ENCODE measurements around the gene NTRK3.

The NTRK3 gene

GRCh38 chr15:88106074-88106473, 150.5 kb downstream of the NTRK3 start:
- DNase-seq (ENCODE audit: low read depth), result no peak
- no peak for TF ChIP-seq CTCF (conservative IDR thresholded peaks at IDR 0.05; ENCODE audit: low read length)
- H3K4me3 ChIP-seq (ENCODE audit: low read length), result no peak overlapping the region

- no peak for DNase-seq (ENCODE audit: low read depth)
- H3K4me3 ChIP-seq (ENCODE audit: low read length), result no peak overlapping the region
- no peak for TF ChIP-seq CTCF (conservative IDR thresholded peaks at IDR 0.05; ENCODE audit: low read length)
Measured at GRCh38 chr15:88104357-88104756, 152.2 kb downstream of the NTRK3 start.

GRCh38 chr15:88100181-88100580, 156.4 kb downstream of the NTRK3 start:
- DNase-seq (ENCODE audit: low read depth), result peak; percentile 17
- H3K4me3 ChIP-seq (ENCODE audit: low read length), result no peak overlapping the region
- no peak for TF ChIP-seq CTCF (conservative IDR thresholded peaks at IDR 0.05; ENCODE audit: low read length)

GRCh38 chr15:88098361-88098760, 158.2 kb downstream of the NTRK3 start:
- TF ChIP-seq CTCF (conservative IDR thresholded peaks at IDR 0.05; ENCODE audit: low read length), result no peak
- DNase-seq (ENCODE audit: low read depth), result no peak
- H3K4me3 ChIP-seq (ENCODE audit: low read length), result no peak overlapping the region

- no peak overlapping the region for H3K4me3 ChIP-seq (ENCODE audit: low read length)
- DNase-seq (ENCODE audit: low read depth), result no peak
- TF ChIP-seq CTCF (conservative IDR thresholded peaks at IDR 0.05; ENCODE audit: low read length), result no peak
Measured at GRCh38 chr15:88091444-88092016, 165.0 kb downstream of the NTRK3 start.

GRCh38 chr15:88090481-88091011, 166.0 kb downstream of the NTRK3 start:
- no peak for TF ChIP-seq CTCF (conservative IDR thresholded peaks at IDR 0.05; ENCODE audit: low read length)
- DNase-seq (ENCODE audit: low read depth), result no peak
- H3K4me3 ChIP-seq (ENCODE audit: low read length), result no peak overlapping the region

GRCh38 chr15:88089731-88090130, 166.8 kb downstream of the NTRK3 start:
- H3K4me3 ChIP-seq (ENCODE audit: low read length), result no peak overlapping the region
- no peak for DNase-seq (ENCODE audit: low read depth)
- TF ChIP-seq CTCF (conservative IDR thresholded peaks at IDR 0.05; ENCODE audit: low read length), result no peak

Data from AG10803 (cell line).